ENCODE measurements around the gene ITK. TPM values are rescaled to one million over a fixed set of nuclear protein-coding genes. Genes with fewer than 3 reads are reported as not detected.

The ITK gene
- total RNA-seq, 1 donor: not detected

DNA sequence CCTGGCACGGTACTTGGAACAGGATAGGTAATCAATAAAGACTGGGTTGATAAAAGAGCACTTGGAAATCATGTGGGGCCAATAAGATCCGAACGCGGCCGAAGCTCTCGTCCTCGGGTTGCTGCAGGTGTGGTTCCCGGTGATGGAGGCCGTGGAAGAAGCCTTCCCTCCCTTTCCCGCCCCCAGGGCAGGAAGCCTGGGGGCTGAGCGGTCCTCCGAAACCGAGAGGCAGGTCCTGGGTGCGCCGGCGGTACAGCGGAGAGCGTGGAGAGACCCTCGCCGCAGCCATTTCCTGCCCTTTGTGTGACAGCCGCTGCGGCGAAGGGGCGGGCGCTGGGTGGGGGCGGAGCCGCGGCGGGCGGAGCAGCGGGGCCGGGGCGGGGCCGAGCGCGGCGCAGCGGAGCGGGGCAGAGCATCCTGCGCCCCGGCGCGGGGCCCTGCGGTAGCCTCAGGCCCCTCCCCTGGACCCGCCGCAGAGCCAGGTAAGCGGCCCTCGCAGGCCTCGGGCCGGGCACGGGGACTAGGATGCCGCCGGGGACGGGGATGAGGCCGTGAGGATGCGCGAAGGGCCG, 85.2 kb downstream of the ITK start, which contains the start of gene CYFIP2:
Gene CYFIP2, plus strand, starts transcription at position 410 of the 572 bp plus-strand sequence. CDS start 19,239 bp downstream, outside the sequence.
- peak; percentile 95 for DNase-seq (ENCODE audit: insufficient read length, low spot score, missing footprints)
- no peak within 1 kb of the TSS for H3K27ac ChIP-seq (ENCODE audit: low read depth, low read length)
- peak within 1 kb of the TSS; percentile 72 for H3K4me3 ChIP-seq (ENCODE audit: insufficient read depth, low read length)
- no peaks in the 10 kb centered on the region for H4K20me1 ChIP-seq (ENCODE audit: insufficient read depth, low read length)
- no peaks in the 10 kb centered on the region for H3K79me2 ChIP-seq (ENCODE audit: insufficient read depth, low read length)
- H2AFZ ChIP-seq (ENCODE audit: low read length): peak within 1 kb of the TSS; percentile 96
- no peaks in the 10 kb centered on the region for H3K4me1 ChIP-seq (ENCODE audit: insufficient read depth, low read length)
- no peaks in the 10 kb centered on the region for H3K36me3 ChIP-seq (ENCODE audit: insufficient read depth, low read length)
- TF ChIP-seq, protein P1, sequence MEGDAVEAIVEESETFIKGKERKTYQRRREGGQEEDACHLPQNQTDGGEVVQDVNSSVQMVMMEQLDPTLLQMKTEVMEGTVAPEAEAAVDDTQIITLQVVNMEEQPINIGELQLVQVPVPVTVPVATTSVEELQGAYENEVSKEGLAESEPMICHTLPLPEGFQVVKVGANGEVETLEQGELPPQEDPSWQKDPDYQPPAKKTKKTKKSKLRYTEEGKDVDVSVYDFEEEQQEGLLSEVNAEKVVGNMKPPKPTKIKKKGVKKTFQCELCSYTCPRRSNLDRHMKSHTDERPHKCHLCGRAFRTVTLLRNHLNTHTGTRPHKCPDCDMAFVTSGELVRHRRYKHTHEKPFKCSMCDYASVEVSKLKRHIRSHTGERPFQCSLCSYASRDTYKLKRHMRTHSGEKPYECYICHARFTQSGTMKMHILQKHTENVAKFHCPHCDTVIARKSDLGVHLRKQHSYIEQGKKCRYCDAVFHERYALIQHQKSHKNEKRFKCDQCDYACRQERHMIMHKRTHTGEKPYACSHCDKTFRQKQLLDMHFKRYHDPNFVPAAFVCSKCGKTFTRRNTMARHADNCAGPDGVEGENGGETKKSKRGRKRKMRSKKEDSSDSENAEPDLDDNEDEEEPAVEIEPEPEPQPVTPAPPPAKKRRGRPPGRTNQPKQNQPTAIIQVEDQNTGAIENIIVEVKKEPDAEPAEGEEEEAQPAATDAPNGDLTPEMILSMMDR (IDR thresholded peaks at IDR 0.05; ENCODE audit: extremely low read depth, low read depth, low read length): no peak
- H3K9me3 ChIP-seq (ENCODE audit: low read depth, low read length): no peaks in the 10 kb centered on the region
- peak within 1 kb of the TSS; percentile 81 for H3K4me2 ChIP-seq (ENCODE audit: insufficient read depth, low read length)
- H3K27me3 ChIP-seq (ENCODE audit: insufficient read depth, low read length): peaks cover 20% of the 10 kb centered on the region

DNA sequence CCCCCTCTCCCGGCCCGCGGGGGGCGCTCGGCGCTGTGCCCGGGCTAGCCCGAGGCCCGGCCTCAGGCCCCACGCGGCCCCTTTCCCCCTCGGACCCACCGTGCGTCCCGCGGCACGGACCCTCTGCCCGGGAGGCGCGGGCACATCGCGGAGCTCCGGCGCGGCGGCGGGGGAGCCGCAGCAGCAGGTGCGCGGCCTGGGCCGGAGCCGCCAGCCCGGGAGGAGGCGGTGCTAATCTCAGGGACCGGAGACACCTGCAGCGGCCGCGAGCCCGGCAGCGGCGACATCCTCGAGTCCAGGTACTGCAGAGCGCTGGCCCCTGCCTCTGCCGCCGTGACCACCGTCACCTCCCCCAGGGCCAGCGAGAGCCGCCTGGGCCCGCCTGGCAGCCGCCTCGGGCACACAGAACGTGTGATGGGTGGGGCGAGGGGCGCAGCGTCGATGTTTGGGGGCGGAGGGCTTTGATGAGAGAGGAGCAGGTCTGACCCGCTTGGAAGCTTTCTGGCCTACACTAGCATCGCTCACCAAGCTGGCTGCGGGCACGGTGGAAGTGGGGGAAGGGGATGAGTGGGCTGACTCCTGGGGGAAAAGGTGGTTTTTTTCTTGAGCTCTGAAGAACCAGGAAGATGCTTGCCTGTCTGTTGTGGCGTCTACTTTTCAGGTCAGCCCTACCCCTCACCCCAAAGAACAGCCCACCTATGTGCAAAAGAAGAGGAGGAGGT, 85.8 kb downstream of the ITK start:
- no peaks in the 10 kb centered on the region for H3K79me2 ChIP-seq (ENCODE audit: insufficient read depth, low read length)
- H3K36me3 ChIP-seq (ENCODE audit: insufficient read depth, low read length): no peaks in the 10 kb centered on the region
- peak overlapping the region; percentile 69 for H2AFZ ChIP-seq (ENCODE audit: low read length)
- TF ChIP-seq, protein P1 (IDR thresholded peaks at IDR 0.05; ENCODE audit: extremely low read depth, low read depth, low read length): no peak
- peaks cover 16% of the 10 kb centered on the region for H3K27me3 ChIP-seq (ENCODE audit: insufficient read depth, low read length)
- no peak for DNase-seq (ENCODE audit: insufficient read length, low spot score, missing footprints)
- peak overlapping the region; percentile 81 for H3K4me2 ChIP-seq (ENCODE audit: insufficient read depth, low read length)
- H3K27ac ChIP-seq (ENCODE audit: low read depth, low read length): no peak overlapping the region
- no peaks in the 10 kb centered on the region for H3K9me3 ChIP-seq (ENCODE audit: low read depth, low read length)
- H4K20me1 ChIP-seq (ENCODE audit: insufficient read depth, low read length): no peaks in the 10 kb centered on the region
- H3K4me3 ChIP-seq (ENCODE audit: insufficient read depth, low read length): peak overlapping the region; percentile 72
- no peaks in the 10 kb centered on the region for H3K4me1 ChIP-seq (ENCODE audit: insufficient read depth, low read length)

DNA sequence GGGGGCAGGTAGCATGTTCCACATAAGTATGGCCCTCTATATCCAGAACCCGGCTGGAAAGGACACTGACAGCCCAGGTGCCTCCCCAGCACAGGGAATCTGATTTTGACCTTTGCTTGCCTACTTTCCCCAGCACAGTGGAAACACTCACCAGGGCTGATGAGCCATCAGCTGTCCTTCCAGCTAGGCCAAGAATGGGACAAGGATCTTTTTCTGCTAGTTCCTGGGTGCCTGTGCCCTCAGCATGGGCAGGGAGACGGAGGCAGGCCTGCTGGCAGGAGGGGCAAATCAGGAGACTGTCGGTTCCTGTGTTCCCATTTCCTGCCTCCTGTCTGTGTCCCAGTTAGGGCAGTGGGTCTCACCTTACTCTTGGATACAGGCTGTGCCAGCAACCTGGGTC, 86.4 kb downstream of the ITK start:
- TF ChIP-seq, protein P1 (IDR thresholded peaks at IDR 0.05; ENCODE audit: extremely low read depth, low read depth, low read length): no peak
- no peaks in the 10 kb centered on the region for H3K9me3 ChIP-seq (ENCODE audit: low read depth, low read length)
- no peak overlapping the region for H3K27ac ChIP-seq (ENCODE audit: low read depth, low read length)
- no peak overlapping the region for H3K4me3 ChIP-seq (ENCODE audit: insufficient read depth, low read length)
- no peaks in the 10 kb centered on the region for H3K79me2 ChIP-seq (ENCODE audit: insufficient read depth, low read length)
- H3K27me3 ChIP-seq (ENCODE audit: insufficient read depth, low read length): peaks cover 16% of the 10 kb centered on the region
- no peaks in the 10 kb centered on the region for H4K20me1 ChIP-seq (ENCODE audit: insufficient read depth, low read length)
- no peaks in the 10 kb centered on the region for H3K4me1 ChIP-seq (ENCODE audit: insufficient read depth, low read length)
- no peaks in the 10 kb centered on the region for H3K36me3 ChIP-seq (ENCODE audit: insufficient read depth, low read length)
- no peak overlapping the region for H3K4me2 ChIP-seq (ENCODE audit: insufficient read depth, low read length)
- no peak overlapping the region for H2AFZ ChIP-seq (ENCODE audit: low read length)
- DNase-seq (ENCODE audit: insufficient read length, low spot score, missing footprints): no peak

DNA sequence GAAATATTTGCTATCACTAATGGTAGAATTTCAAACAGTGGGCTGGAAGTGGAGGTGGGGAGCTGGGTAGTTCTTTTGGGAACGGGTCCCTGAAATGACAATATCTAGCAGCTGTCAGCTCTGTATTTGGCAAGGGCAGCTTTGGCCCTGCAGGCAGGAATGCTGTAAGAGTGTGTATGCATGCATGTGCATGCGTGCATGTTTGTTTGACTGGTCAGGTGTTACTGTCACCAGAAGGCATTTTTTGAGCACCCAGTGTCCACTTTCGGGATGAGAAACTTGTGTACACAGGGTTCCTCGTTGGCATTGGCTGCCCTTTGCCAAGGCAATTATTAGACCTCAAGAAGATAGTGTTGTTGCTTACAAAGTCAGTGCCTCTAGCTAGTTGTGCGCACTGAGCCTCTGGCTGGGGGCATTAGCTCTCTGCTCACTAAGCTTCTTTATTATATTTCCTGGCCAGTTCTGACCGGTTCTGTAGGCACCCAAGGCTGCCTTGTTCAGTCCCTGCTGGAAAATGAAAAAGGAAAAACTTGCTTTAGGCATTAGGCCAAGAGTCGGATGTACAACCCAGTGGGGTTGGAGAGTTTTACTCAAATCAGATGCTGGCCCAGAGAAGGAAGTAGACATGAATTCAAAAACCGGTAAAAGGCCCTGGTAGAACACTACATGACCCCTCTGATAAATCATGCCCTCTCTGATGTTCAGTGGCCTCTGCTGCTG, 87.3 kb downstream of the ITK start:
- no peak overlapping the region for H2AFZ ChIP-seq (ENCODE audit: low read length)
- H3K36me3 ChIP-seq (ENCODE audit: insufficient read depth, low read length): no peaks in the 10 kb centered on the region
- H3K4me3 ChIP-seq (ENCODE audit: insufficient read depth, low read length): no peak overlapping the region
- H3K9me3 ChIP-seq (ENCODE audit: low read depth, low read length): no peaks in the 10 kb centered on the region
- H3K27ac ChIP-seq (ENCODE audit: low read depth, low read length): no peak overlapping the region
- no peaks in the 10 kb centered on the region for H4K20me1 ChIP-seq (ENCODE audit: insufficient read depth, low read length)
- no peaks in the 10 kb centered on the region for H3K79me2 ChIP-seq (ENCODE audit: insufficient read depth, low read length)
- H3K4me2 ChIP-seq (ENCODE audit: insufficient read depth, low read length): no peak overlapping the region
- peaks cover 16% of the 10 kb centered on the region for H3K27me3 ChIP-seq (ENCODE audit: insufficient read depth, low read length)
- H3K4me1 ChIP-seq (ENCODE audit: insufficient read depth, low read length): no peaks in the 10 kb centered on the region
- TF ChIP-seq, protein P1 (IDR thresholded peaks at IDR 0.05; ENCODE audit: extremely low read depth, low read depth, low read length): peak; percentile 21
- DNase-seq (ENCODE audit: insufficient read length, low spot score, missing footprints): no peak

Data from osteoblast (primary cell).